ENCODE results near the gene CHST2. TPM values are rescaled to one million over a fixed set of nuclear protein-coding genes. Genes with fewer than 3 reads are reported as not detected.
"Not testable (repeated sequence)": the region's sequence is repeated elsewhere in the genome, so short reads cannot be mapped to it uniquely, and the experiment has no call there.

The CHST2 gene
- polyA plus RNA-seq, 5 donors: 96.3 to 173 (median 115) TPM

DNA sequence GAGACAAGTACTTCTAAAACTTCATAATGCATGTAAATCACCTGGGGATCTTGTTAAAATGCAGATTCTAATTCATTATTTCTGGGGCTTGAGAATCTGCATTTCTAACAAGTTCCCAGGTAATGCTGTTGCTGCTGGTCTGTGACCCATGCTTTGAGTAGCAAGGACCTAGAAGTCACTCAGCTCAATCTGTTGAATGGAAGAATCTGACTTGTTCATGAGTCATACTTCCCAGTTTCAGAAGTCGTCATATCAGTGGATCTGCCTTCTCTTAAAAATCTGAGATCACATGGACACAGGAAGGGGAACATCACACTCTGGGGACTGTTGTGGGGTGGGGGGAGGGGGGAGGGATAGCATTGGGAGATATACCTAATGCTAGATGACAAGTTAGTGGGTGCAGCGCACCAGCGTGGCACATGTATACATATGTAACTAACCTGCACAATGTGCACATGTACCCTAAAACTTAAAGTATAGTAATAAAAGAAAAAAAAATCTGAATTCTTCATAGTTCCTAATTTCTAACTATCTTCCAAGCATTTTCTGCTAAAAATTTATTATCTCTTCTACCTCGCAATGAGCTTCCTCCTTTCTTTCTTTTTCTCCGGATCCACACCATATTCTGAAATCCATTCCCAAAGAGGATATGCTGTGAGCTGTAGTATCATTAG is 46.2 kb downstream of the CHST2 start:
- DNase-seq: not testable (repeated sequence)

DNA sequence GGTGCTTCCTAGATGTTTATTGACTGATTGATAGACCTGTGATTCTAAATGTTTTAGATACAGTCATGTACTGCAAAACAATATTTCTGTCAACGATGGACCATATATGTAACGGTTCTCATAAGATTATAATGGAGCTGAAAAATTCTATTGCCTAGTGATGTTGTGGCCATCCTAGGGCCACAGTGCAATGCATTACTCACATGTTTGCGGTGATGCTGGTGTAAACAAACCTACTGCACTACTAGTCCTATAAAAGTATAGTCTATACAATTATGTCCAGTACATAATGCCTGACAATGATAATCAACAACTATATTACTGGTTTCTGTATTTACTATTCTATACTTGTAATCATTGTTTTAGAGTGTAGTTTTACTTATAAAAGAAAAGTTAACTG is 46.8 kb downstream of the CHST2 start:
- DNase-seq: no peak

DNA sequence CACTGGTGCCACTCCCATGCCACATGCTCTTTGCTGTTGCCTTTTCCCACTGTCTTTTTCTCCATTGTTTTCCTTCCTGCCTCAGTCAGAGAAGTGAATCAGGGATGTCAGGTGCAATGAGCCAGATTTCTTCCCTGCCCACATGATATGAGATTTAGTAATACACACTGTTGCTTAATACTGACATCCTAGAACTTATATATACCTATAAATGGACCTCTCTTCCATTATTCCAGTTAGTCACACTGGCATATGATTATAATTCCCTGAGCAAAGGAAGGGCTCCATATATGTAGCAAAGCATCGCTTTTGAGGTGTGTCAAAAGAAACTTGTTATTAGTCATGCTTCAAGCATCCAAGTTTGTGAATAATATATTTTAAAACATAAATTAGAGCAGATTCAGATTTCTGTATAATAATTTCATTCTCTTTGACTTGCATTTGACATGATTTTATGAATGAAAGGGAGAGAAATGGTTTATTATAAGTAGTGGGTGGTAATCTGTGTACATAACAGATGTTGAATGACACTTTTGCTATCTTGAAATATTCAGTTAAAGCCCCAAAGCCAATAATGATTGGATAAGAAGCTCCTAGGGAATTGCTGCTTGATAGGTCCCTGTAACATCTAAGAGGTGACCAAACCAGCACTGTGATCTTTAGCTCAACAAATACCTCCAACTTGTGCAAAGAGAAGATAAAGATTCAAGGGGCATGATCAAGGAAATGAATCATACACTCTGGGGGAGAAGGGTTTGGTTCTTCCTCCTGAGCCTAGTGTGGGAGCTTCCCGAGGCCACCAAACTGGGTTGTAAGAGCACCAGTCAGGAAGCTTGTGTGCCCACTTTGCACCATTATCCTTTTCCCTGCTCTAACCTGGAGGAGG is 48.6 kb downstream of the CHST2 start:
- no peak for DNase-seq

DNA sequence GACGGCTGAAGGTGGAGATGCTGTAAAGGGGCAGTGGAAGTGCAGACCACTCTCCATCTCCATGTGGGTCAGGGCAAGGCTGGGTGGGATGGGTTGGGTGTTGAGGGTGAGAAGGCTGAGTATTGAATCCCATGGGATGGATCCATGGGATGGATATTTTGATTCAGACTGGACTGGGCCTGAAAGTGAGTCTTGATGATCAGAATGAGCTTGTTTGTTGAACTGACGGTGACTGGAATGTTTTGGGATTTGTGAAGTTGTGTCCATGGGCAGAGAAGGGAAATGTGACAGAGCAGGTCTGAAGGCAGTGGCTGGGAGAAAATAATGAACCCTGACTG is 49.3 kb downstream of the CHST2 start:
- DNase-seq: no peak

DNA sequence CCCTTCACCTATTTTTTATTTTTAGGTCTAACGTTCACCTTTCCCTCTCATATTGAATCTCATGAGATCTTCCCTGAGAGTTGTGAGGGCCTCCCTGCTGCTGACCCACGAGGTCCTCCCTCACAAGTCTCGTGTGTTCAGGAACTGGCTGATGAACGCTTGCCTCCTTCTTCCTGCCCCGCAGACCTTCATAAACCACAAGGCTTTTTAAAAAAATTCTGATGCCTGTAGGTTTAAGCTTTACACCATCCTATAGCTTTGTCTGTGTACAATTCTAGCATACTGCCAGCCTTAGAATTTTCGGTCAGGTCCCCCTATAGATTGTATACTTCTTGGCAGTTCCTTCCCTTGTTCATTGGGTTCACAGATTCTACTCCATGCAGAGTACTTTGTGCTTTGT is 50.5 kb downstream of the CHST2 start:
- DNase-seq: no peak

DNA sequence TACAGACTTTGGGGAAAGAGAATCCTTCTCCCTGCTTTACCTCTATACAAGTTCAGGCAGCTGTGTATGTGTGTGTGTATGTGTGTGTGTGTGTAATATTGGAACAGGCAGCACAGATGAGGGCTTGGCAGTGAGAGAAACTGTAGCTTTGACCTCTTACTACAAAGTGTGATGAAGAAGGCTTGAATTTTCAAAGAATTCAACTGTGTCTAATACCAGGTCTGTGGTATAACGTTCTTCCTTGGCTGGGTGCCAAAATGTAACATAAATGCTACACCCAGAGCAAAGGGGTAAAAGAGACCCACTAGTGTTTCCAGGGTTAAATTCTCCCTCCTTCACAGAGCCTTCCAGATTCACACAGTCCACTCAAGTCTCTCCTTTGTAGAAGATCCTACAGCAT is 51.1 kb downstream of the CHST2 start:
- no peak for DNase-seq

DNA sequence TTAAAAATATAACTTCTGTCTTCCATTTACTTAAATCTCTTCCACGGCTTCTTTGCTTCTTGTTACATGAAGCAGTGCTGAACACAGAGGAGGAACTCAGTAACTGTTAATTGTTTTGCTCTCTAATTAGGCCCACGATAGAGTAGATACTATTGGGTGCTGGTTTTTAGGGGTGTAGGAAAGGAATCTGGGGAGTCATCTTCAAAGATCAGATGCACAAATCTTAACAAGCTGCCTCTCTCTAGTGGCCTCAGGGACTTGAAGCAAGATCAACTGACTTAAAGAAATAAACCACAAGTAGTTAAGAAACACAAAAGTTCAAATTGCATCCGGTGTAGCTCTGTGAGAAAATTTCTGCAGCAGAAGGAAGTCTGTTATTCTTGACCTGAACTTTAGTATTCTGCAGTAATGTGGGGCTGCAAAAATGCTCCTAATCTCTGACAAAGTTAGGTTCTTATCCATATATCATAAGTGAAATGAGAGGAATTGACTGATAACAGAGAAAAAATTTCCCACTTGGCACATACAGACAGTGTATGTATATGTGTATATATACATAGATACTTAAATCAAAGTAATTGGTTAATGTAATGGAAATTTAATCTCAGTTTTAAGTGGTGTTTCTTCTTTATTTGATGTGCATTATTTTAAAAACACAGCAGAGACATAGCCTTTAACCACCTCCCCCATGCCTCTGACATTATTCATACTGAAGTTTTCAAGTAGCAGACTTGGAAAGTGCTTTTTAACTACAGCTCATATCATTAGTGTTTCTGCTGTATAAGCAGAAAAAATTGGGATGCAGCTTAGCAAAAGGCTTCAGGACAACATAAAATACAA is 51.8 kb downstream of the CHST2 start:
- DNase-seq: peak; percentile 82 to 89

DNA sequence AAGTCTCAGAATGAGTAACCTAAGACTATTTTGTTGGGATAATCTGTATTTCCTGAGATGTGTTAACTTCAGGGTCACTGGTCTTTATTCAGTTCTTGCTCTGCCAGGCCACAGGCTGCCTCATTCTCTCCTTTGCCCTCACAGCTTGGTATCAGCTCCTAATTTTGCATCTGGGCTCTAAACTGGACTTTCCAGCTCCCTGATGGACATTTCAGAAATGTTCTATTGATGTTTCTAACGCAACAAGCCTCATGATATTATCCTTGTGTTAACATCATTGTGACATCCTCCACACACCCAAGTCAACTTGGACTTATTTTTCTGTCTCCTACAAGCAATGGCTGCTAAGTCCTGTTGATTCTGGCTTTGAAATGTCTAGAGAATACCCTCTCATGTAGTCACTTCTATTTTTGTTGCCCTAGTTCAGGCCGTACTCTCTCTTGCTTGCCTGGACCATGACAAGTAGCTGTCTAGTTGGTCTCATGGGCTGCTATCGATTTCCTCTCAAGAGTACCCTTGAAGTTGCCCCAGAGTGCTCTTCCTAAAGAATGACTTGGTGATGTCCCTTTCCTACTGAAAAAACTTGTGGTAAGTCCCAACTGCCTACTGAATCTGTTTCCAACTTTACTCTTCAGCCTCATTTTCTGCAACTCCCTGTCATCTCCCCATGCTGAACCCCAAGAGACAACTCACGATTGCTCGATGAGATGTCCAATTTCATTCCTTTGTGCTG is 52.7 kb downstream of the CHST2 start:
- DNase-seq: peak in 1 of 2 donors; percentile 52

DNA sequence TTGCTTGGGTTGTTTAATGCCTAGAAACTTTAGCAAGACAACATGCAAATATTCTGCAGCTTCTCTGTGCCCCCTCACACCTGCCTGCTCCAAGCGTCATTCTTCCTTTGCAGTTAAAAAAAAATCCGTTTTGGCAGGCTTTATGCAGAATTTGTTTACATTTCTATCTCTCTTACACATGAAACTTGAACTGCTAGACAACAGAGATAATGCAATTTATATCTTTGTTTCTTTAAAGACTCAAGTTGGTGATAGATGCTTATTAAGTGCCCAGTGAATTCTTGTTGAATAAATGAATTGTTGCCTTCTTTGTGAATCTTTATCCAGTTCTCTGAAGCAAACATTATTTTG is 53.2 kb downstream of the CHST2 start:
- peak; percentile 57 to 78 for DNase-seq

DNA sequence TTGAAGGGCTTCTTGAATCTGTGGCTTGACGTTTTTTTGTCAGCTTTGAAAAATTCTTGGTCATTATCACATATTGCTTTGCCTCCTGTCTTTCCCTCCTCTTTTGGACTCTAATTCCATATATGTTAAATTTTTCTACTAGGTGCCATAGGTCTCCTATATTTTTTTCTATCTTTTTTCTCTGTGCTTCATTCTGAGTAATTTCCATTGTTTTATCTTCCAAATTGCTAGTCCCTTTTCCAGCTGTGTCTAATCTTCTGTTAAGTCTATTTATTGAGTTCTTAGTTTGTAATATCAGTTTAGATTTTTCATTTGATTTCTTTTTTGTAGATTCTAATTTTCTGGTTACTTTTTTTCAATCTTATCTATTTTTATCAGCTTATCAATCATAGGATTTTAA is 53.7 kb downstream of the CHST2 start:
- no peak for DNase-seq

Other genes starting within 250 kb of the CHST2 start
- gene PCOLCE2, start 230.7 kb upstream of the CHST2 start, polyA plus RNA-seq (ENCODE audit: insufficient read depth in 1 of 5, insufficient read length in 5 of 5, low replicate concordance in 1 of 5): 1 to 10 TPM; 2.0 to 5.8 (median 3.1) TPM
- under 1 TPM in 2 of 5 donors, not detected in 3; 0.06 to 0.73 TPM for gene PAQR9, start 156.1 kb upstream of the CHST2 start, polyA plus RNA-seq (ENCODE audit: insufficient read depth in 1 of 5, insufficient read length in 5 of 5, low replicate concordance in 1 of 5)
- gene U2SURP, start 118.2 kb upstream of the CHST2 start, polyA plus RNA-seq (ENCODE audit: insufficient read depth in 1 of 5, insufficient read length in 5 of 5, low replicate concordance in 1 of 5): 100 to 1,000 TPM; 112 to 231 (median 197) TPM

Data from right lung (tissue), 5 donors.